SW 1271 (cell line): Measurements from ENCODE around the gene PLCH2.

Experiments used
- DNase-seq, 2 experiments: peaks; one replicate each; lab custom pipeline; 2025; lab: John Stamatoyannopoulos, UW

PLCH2 gene

DNA sequence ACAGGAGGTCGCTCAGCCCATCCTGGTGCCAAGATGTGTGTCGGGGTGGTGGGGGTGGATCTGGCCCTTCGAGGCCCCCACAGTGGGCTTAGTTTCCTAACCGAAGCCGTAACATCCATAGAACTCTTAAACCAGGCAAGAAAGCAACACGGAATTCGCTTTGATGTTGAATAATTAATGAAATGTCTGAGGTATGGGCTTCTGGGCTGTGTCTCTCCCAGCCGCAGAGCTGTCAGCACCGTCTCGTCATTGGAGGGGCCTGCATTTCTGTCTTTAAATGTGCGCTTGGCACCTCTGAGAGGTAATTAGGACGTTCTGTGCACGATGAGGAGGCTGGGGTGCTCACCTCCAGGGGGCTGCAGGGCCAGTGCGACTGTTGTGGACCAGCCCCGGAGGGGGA is 13.3 kb upstream of the PLCH2 start:
- DNase-seq, result no peak

DNA sequence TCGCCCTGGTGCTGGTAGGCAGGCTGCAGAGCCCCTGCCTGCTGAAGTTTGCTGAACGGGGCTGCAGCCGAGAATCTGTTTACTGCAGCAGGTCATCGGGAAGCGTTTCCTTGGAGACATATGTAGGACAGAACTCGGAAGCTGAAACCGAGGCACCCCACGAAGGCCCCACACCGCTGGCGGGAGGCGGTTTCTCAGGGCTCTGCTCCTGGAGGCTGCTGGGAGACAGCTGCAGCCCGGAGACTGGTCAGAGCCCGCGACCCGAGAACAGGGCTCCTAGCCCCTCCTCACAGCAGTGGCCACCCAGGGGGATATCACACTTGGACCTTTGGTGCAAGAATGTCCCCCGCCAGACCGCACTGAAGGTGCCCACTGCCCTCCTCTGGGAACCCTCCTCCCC is 12.7 kb upstream of the PLCH2 start:
- no peak for DNase-seq

DNA sequence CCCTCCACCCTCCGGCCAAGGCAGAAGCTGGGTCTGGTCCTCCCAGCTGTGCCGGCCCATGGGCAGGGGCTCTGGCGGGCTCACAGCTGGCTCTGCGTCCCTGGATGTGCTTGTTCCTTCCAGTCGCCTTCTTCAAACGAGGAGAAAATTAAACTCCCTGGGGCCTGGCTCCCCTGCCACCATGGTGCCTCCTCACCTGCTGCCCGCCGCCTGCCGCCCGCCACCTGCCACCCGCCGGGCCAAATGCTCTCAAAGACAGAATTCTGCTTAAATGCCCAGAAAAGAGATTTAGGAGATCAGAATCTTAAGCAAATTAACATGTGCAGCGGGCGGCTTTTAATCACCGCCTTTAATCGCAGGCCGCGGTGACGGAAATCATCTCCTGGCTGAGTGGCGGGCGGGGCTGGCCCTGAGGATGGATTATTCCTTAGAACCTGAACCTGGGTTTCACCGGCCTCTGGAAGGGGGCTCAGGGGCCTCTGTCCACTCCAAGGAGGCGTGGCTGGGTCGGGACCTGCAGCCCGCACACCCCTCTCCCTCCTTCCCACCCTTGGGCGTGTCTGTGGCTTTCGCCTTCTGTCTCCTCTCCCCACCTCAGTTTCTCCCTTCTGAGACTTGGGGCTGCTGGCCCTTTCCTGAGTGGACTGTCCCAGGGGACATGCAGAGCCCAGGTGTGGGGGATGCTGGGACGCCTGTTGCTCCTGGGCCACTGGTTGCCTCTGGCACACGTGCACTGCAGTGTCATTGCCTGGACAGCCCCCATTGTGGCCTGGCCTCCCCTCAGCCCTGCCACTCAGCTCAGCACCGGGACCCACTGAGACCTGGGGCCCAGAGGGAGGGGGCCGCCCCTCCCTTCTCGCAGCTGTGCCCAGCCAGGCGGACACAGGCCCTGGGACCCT is 10.5 kb upstream of the PLCH2 start:
- DNase-seq, result no peak

DNA sequence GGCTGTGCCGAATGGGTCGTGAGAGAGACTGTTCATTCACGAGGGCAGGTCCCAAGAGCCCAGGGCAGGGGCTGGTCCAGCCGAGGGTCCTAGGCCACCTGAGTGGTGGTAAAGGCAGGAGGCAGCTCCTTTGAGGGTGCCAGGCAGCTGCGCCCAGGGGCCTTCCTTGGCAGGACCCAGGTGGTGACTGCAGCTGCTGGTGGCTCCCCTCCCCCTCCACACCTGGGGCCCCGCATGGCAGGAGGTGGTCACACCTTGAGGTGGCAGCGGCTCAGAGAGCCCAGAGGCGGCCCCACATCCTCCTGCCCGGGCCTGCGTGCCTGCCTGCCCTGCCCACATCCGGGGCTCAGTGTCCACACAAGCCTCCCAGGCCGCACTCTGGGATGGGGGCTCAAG is 9.8 kb upstream of the PLCH2 start:
- no peak for DNase-seq

DNA sequence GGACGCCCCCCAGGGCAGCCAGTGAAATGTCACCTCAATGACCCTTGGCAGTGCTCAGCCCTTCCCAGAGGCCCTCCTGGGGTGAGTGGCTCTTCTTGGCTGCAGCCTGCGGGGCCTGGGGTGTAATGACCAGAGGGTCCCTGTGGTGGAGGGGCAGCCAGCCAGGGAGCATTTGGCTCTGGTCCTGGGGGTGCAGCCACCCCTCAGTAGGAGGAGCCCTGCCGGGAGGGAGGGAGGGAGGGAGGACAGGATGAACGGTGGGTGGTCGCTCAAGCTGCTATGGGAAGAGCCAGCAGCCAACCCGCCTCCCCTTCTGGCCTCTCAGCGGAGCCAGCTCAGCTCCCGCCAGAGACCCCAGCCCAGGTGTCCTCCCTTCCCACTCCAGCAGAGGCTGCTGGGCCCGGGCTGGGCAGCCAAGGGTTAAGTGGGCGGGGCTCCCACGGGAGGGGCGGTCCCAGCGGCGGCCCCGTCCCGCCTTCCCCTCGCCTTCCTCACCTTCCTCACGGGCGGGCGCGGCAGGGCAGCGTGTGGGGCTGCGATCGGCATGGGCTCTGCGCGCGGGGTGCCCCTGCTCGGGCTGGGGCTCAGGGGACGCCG is 9.0 kb upstream of the PLCH2 start:
- DNase-seq, result no peak

DNA sequence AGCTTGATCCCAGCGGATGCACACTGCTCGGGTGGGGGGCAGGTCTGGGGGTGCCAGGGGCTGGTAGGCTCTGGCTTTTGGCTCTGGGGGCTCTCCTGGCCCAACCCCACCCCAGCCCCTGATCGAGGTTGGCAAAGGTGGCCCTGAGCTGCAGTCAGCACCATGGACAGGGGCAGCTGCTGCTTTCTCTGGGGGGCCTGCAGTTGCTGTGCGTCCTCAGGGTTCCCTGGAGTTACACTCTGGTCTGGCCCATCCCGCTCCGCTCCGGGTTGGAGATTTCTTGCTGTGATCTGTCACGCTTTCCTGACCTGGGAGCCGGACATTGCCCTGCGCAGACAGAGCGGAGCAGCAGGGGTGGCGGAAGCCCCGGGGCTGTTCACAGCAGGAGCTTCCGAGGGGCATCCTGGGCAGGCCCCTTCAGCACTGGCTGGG is 8.0 kb upstream of the PLCH2 start:
- no peak for DNase-seq

DNA sequence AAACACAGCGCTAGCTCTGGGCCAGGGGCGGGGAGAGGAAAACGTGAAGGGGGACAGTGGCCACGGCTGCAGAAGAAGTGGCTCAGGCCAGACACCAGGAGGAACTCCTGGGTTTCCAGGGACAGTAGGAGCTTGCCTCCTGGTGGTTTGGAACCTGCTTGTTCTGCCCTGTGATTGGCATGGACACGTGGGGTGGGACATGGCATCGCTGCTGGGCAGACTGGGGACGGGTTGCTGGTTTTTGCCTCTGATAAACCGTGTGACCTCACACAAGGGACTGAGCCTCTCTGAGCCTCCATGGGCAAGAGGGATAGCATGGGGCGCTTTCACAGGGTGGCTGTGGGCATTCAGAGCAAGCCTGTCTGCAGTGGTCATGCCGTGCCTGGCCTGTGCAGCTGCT is 7.5 kb upstream of the PLCH2 start:
- DNase-seq, result no peak

DNA sequence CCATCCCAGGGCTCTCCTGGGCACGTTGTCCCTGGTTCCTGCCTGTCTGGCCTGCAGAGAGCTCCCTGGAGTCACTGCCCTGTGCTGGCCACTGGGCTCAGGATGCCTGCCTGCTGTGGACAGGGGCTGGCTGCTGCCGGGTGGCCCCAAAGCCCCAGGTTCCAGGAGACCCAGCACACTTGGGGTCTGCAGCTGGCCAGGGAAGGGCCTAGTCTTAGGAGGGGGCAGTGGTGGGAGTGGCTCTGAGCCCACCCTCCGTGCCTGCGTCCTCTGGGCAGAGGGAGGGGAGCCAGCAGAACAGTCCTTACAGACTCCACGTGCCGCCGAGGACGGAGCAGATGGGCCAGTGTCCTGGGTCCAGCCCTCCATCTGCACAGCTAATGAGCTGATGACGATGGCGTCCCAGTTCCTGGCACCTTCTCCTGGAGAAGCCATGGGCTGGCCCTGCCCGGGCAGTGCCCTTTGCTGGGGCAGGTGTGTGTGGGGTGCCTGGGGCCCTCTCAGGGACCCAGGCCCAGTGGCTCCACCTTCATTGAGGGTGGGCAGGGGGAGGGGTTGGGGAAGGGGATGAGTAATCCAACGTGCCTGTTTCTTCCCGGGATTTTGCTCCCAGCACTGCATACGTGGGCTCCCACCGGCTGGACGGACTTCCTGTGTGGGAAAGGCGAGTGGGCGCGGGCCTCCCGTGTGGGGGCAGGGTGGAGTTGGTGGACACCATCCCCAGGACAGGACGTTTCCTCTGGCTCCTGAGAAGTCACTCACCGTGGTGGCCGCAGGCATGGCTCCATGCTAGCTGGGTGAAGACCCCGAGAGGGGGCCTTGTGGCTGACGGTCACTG is 6.8 kb upstream of the PLCH2 start:
- no peak for DNase-seq

DNA sequence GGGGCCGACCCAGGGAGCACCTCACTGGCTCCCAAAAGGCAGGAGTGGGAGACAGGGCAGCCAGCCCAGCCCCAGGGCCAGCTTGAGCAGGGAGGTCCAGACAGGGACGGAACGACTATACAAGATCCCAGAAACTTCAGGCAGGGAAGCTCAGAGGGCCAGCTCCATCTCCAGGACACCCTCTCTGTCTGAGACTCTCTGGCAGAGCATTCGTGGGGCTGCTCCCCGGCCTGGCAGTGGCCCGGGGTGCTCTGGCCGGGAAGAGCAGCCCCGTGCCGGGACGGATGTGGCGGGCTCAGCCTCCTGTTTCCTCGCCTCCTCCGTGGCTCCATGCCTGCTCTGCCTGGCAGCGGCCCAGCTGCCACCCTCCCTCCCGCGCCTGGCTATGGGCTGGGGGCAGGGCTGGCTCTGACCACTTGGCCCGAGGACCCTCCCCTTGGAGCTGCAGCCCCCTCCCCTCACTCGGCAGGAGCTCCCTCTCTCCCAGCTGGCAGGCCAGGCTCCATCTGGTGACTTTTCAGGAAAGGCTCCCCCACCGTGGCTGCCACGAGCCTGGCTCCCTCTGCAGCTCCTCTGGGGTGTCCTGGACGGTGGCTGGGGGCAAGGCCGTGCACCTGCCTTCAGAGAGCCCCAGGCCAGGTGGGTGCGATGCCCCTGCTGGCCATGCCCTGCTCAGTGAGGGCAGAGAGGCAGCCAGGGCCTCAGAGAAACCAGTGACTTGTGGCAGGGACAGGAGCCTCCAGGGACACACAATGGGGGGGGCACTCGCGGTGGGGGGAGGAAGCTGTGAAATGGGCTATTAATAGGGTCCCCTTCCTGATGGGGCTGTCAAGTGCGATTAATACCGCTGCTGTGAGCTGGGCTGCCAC is 5.6 kb upstream of the PLCH2 start:
- no peak for DNase-seq

DNA sequence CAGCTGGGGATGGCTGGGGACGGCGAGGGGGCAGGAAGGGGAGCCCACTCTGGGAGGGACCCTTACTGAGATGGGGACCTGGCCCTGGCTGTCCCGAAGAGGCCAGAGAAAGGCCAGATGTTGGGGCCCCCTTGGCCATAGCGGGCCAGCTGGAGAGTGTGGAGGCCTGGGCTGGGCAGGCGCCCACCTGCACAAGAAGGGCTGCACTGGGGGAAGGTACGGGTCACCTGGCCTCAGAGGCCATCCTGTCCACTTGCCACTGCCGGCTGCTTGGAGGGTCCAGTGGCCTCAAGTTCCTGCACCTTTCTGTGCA is 5.0 kb upstream of the PLCH2 start:
- no peak for DNase-seq

DNA sequence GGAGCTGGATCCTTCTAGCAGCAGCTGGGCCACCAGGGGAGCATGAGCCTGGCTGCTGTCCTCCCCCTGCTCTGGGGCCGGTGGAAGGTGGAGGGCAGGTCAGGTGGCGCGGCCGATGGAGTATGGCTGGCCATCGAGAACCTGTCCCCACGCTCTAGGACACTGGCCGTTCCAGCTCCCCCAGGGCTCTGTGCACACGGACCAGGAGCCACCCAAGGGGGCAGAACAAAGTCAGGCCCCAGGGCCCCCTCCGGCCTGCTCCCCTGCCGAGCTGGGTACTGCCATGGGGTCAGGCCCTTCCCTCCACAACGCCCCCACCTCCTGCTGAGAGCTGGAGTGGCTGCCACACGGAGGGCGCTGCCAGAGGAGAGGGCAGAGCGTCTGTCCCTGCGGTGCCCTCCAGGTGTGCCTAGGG is 4.5 kb upstream of the PLCH2 start:
- DNase-seq, result no peak

DNA sequence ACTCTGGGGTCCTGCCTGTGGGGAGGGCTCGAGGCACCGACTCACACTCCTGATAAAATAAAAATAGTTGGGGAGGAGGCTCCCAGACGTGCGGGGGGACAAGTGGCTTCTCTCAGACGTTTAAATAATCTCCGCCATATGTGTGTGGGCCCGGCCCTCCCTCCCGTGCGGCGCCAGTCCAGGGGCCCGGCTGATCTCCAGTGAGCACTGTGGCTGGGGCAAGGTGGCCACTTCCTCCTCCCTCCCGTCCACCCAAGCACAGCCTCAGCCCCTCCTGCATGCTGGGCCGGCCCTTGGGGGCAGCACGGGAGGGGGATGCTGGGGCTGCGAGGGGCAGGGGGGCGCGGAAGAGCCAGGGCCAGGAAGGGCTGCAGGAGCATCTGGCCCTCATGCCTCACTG is 4.0 kb upstream of the PLCH2 start:
- DNase-seq, result no peak

DNA sequence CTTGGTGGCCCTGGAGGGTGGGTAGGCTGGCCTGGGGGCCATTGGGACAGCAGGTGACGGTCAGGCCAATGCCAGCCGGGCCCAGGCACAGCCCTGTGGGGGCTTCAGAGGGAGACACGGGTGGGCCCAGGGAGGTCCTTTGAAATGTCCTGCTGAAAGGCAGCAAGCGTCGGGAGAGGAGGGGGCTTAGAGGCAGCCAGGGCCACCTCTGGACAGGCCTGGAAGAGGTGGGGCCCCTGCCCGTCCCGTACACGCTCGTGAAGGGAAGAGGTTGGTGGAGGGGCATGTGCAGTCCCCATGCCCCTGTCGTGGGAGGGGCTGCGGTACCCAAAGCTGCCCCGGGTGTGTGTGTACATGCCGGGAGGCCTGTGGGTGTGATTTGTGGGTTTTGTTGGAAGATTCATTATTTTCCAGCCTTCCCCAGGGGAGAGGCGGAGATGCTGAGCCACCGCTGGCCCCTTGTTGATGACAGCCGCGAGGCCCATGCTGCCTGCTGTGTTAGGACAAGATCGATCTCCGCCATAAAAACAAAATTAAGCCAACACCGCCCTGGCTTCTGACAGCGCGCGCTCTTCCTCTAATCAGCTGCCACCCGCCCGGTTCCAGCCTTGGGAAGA is 3.4 kb upstream of the PLCH2 start:
- no peak for DNase-seq

DNA sequence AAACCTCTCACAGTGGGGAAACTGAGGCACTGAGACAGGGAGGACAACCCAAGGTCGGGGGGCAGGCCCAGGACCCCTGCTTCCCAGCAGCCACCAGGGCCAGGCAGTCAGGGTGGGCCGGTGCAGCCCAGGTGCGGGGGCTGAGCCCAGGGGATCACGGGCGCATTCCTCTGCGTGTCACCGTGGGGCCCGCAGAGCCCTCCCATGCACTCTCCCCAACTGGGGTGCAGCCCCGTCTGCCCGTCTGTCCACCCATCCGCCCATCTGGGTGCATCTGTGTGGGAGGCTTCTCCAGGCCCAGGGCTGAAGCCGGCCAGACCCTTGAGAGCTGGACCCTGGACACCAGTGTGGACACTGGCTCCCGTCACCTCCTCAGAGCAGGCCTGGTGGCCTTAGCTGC is 2.9 kb upstream of the PLCH2 start:
- no peak for DNase-seq

DNA sequence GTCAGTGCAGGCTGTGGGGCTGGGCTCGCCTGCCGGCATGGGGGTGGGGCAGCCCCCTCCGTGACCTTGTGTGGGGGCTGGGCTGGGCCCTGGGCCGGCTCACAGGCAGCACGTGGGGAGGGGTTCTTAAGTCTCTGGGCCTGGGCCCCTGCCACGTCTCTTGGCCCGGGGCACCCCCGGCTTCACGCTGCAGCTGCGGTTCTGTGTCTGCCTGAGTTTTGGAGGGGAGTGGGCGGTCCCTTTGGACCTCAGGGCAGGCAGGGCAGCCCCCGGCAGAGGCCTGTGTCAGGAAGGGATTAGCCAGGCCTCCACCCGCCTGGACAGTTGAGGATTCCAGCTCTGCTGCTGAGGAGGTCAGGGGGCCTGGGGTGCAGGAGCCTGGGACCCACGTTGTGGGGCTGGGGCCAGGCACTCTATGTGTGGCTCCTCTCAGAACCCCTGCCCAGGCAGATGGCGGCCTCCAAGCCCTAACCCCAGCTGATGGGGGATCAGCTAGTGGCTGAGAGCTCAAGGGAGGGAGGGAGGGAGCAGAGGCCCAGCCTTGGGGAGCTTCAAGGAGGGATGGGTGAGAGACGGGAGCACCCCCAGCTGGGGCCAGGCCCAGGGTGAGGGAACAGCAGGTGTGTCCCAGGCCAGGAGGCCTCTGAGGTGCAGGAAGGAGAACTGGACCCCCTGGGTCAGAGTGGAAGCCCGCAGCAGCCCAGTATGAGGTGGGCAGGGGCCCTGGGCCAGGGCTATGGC is 1.8 kb upstream of the PLCH2 start:
- no peak for DNase-seq

DNA sequence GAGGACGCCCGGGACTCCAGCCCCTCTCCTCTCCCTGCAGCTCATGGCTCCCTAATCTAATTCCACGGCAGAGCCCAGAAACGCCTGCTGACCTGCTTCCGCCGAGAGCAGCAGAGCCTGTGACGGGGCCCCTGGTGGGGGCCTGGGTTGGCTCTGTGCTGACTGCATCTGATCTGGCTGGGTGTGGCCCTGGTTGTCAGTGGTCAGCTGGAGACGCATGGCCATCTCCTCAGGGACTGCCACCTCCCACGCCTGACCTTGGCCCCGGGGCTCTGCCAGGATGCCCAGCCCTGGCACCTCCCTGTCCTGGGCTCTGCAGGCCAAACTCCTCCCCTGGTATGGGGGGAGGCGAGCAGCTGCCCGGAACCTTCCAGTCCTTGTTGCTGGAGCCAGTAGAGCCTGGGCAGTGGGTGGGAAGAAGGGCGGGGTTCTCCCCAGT is 1.1 kb upstream of the PLCH2 start:
- DNase-seq, result no peak

DNA sequence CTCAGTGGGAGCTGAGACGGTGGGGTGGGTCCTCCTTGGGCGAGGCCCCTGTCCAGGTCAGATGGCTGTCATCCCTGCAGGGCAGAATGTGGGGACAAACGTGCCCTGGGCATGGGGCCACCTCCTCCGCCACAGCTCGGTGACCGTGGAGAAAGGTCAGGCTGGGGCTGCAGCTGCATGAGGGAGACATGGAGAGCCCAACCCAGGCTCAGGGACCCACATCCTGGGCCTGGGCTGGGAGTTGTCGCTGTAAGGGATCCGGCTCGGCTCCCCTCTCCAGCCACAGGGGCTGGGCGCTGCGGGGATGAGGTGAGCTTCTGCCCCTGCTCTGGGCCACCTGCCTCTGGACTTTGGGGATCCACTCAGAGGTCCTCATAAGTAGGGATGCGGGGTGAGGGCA is 518 bp upstream of the PLCH2 start:
- no peak for DNase-seq

DNA sequence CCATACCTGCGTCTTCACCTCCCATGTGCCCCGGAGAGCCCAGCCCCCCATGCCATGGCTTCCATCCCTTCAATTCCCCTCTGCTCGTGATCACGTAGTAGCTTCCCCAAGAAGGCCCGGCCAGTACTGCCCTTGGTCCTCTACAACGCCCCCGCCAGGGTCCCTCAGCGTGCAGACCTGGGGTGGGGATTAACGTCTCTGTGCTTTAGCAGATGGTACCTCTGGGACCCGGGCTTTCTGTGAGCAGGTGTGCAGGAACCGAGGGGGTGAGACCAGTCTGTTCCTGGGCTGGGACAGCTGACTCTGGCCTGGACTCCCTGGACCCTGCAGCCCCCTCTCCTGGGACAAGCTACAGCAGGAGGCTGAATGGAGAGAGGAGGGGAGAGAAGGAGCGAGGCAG is 1.2 kb downstream of the PLCH2 start:
- no peak for DNase-seq

DNA sequence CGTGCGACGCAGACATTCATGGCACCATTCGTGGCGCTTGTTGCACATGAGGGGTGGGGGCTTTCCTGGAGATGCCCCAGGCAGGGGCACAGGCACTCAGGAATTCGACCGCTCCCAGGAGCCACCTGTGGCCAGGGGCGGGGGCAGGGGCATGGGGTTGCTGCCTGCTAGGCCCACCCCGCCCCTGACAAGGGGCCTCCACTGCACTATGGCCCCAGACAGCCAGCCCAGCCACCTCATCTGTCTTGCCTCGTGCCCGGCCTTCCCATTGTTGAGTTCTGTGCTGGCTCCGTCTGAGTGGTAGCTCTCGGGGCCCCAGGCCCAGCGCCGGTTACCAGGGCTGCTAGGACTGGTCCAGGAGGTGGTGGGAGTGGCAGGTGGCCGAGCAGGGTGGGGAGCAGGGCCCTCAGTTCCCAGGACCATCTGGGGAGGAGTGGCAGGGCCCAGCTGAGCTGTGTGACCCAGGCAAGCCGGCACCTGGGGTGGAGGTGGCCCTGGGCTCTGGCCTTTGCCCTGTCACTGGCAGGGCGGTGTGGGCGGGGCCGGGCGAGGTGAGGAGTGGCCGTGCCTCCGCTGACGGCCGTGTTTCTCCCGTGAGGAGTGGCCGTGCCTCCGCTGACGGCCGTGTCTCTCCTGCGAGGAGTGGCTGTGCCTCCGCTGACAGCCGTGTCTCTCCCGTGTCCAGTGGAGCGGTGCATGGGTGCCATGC is 1.9 kb downstream of the PLCH2 start:
- no peak for DNase-seq

DNA sequence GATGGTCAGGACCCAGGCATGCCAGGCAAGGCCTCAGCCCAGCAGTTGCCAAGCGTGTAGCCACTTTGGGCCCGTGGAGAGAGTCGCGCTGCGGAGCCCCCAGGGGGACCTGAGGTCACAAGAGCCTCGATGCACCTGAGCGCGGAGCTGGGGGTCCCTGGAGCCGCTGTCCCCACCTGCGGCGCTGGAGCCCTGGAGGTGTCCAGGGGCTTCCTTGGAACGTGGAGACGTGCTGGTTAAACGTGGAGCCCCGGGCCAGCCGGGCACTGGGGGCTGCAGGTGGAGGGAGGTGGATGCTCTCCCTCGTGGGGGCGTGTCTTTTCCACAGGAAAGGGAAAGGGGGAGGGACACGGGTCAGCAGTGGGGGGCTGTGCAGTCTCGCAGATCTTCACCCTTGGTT is 3.1 kb downstream of the PLCH2 start:
- no peak for DNase-seq
